GM19035 (cell line): ENCODE results near the gene DNAI4.
"Not testable (repeated sequence)": the region's sequence is repeated elsewhere in the genome, so short reads cannot be mapped to it uniquely, and the experiment has no call there.

Experiments used
- ATAC-seq: cut with Tn5 transposase; IDR thresholded peaks from one replicate; pipeline ENCODE4 v1.9.1; 2021; ENCODE audit not compliant: unreplicated experiment

Gene DNAI4

GRCh38 chr1:66929999-66930822 lies 5.6 kb upstream of the DNAI4 start:
- peak; percentile 76 for ATAC-seq

DNA sequence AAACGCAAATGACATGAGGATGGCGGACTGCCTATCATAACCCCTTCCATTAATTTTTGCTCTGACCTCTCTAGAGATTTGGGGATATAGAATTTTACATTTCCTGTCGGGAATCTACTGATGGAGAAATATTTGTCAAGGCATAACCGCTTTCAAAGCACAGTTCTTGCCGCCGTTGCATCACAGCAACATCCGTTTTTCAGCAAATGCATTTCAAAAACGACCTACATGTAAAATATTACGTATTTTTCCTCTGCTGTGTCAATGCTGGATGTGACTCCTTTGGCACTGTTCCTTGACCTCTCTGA lies 5.0 kb upstream of the DNAI4 start:
- no peak for ATAC-seq

DNA sequence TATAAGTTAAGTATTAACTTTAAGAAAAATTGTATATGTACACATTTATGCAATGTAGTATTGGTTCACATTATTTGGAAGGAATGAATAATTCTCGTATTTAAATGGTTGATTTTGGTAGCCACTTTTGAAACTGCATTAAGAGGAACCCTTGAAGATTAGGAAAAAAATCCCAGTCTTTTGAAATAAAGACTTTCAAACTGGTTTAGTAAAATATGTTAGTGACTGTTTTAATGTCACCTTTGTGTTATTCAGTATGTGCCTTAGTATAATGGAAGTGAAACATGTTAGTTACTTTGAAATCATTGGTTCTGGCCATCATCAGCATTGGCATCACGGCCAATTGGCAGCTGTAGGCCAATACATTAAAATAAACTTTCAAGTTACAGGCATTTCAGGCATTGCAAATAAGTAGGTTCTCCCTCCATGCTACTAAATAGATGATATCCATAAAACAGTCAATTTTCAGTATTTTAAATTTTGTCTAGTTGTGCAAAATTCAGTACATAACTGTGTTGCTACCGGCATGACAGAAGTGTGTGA lies 4.6 kb upstream of the DNAI4 start:
- ATAC-seq = no peak

DNA sequence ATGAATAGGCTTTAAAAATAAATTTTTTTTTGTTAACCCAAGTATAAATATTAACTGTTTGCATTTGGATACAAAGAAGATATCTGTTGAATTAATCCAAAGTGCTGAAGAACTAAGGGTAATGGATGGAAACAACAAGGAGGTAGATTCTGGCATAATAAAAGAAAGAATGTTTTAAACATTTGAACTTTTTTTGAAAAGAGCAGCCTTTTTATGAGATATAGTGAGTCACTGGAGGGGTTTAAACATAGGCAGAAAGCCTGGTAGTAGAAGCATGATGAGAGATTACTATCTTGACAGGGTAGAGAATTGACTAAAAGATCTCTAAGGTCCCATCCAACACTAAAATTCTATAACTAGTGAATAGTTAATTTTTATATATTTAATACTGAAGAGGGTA lies 2.9 kb upstream of the DNAI4 start:
- no peak for ATAC-seq

DNA sequence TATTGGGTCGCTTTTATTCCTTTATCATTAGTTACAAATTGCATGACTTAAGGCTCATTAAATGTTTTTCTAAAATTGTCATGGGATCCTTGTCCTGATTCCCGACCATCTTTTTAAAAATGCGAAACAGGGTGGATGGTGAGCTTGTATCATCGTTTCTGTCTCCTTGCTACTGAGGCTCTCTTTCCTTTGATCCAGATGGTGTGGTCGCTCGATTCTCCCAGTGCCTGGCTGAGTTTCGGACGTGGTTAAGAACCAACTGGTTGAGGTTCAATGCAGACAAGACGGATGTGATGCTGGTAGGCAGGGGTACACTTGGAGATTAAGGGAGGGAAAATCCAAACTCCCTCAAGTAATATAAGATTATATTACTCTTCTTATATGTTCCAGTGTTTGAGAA lies 1.3 kb upstream of the DNAI4 start:
- ATAC-seq = no peak

GRCh38 chr1:66925558-66925910 lies 878 bp upstream of the DNAI4 start:
- ATAC-seq = peak; percentile 2

GRCh38 chr1:66920543-66920942 lies 4.1 kb downstream of the DNAI4 start:
- ATAC-seq = no peak

DNA sequence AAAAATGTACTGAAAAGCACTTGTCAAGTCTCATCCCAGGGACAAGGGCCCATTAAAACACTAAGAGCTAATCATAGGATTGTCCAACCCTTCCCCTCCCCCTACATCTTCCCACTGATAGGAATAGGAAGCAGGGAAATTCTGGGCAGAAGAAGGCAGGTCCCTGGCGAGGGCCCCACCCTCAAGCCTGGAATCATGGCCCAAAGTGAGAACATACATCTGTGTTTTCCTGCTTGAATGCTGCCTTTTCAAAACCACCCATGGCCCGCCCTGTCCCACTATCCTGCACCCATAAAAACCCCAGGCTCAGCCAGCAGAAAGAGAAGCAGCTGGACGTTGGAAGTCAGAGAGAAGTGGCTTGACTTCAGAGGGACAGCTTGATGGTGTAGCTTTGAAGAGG lies 4.8 kb downstream of the DNAI4 start:
- ATAC-seq = no peak

- no peak for ATAC-seq
These were observed 5.6 kb downstream of the DNAI4 start for GRCh38 chr1:66919063-66919462.

GRCh38 chr1:66917476-66917875 lies 7.2 kb downstream of the DNAI4 start:
- no peak for ATAC-seq

DNA sequence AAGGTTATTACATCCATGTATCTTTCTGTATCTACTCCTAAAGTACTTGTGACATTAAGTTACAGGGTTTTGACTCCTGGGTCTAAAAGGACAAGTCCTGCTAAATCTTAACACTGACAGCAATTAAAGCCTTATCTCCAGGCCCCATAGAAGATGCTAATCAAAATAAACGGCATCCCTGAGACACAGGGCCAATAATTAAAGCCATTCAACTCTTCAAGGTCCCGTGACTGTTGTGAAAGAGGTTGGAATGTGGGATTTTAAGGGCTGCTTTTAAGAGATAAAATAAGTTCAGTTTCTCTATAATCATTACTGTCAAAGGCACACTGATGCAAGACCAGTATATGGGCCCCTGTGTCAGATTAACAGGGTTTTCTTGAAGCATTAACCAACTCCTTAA lies 8.3 kb downstream of the DNAI4 start:
- ATAC-seq = no peak

GRCh38 chr1:66915203-66915602 lies 9.5 kb downstream of the DNAI4 start:
- not testable (repeated sequence) for ATAC-seq

GRCh38 chr1:66893712-66894111 lies 30.9 kb downstream of the DNAI4 start:
- ATAC-seq = no peak

- no peak for ATAC-seq
These were observed 34.0 kb downstream of the DNAI4 start for GRCh38 chr1:66890621-66891020.

GRCh38 chr1:66889030-66889429 lies 35.6 kb downstream of the DNAI4 start:
- ATAC-seq = no peak

GRCh38 chr1:66876664-66877063 lies 48.0 kb downstream of the DNAI4 start:
- no peak for ATAC-seq

DNA sequence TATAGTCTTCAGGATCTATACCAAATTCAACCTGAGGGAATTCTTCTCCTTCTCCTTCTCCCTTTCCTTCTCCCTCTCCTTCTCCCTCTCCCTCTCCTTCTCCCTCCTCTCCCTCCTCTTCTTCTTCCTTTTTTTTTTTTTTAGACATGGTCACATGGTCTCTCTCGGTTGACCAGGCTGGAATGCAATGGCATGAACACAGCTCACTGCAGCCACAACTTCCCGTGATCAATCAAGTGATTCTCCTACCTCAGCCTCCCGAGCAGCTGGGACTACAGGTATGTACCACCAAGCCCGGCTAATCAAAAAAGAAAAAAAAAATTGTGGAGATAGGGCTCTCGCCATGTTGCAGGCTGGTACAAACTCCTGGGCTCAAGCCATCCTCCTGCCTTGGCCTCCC lies 51.5 kb downstream of the DNAI4 start:
- no peak for ATAC-seq

GRCh38 chr1:66872024-66872423 lies 52.6 kb downstream of the DNAI4 start:
- ATAC-seq = not testable (repeated sequence)

DNA sequence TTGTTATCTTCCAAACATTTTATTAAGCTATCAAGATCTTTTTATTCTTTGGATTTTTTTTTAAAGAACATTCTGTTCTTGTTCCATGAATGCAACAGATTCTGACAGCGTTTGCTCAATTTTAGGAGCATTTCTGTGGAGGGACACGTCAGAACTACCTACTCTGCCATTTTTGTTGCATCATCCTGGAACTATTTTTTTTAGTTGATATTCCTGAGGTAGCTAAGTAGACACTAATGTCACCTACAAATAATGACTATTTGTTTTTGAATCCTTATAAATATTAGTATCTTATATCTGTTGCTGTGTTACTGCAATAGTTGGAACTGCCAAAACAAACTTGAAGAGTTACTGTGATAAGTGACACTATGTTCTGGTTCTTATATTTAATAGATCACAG lies 57.2 kb downstream of the DNAI4 start:
- ATAC-seq = no peak

- ATAC-seq = no peak
These were observed 64.1 kb downstream of the DNAI4 start for GRCh38 chr1:66860529-66860928.

GRCh38 chr1:66853379-66853778 lies 71.3 kb downstream of the DNAI4 start:
- ATAC-seq = no peak

- ATAC-seq = no peak
These were observed 71.8 kb downstream of the DNAI4 start for GRCh38 chr1:66852870-66853269.

GRCh38 chr1:66850989-66851388 lies 73.7 kb downstream of the DNAI4 start:
- no peak for ATAC-seq
